GM18499 (cell line): Measurements from ENCODE around the gene MCM7.

ENCODE experiments used
- ATAC-seq: cut with Tn5 transposase; IDR thresholded peaks from one replicate; pipeline ENCODE4 v1.9.1; 2021; ENCODE audit warnings: moderate number of reproducible peaks; ENCODE audit not compliant: insufficient read depth, unreplicated experiment

MCM7 gene

DNA sequence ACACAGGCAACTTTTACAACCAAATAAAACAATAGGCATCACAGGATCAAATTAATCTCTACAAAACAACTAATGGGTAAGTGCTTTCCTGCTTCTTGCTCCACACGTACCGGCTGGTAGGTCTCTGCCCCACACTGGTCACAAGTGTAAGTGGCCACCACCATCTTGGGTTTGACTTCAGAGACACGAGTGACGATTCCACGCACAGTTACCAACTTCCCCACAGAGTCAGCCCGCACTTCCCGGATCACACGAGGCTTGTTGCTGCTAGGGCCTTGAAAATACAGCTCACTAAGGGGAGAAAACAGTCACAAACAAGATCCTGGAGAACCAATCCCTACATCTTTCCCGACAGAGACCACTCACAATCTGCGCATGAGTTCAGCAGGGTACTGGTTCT lies 2.3 kb downstream of the MCM7 start:
- ATAC-seq = no peak

DNA sequence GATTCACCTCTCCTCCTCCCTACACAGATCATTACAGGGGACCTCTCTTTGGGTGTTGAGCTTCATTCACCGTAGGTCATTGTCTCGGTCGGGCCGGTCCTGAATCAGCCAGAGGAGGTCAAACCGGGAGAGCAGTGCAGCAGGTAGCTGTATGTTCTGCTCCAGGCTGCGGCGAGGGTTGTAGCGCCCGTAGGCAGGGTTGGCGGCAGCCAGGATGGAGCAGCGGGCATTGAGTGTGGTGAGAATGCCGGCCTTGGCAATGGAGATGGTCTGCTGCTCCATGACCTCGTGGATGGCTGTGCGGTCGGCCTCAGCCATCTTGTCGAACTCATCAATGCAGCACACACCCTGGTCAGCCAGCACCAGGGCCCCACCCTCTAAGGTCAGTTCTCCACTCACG lies 5.5 kb downstream of the MCM7 start:
- ATAC-seq = no peak

DNA sequence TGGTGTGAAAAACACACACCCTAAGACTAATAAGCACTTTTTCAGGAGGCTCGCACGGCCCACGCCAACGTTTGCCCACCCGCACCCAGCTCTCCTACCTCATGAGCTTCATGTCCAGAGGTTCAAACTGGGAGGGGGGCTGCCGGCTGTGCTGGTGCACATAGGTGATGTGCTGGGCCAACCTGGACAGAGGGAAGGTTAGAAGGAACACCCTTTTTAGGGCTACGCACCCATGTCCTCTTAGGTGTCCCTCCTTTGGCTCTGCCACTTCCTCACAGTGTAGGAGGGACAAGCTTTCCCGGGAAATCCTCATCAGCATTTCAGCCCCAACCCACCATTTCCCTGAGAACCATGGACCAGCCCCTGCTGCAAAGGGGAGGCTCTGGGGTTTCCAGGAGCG lies 5.9 kb downstream of the MCM7 start:
- no peak for ATAC-seq

DNA sequence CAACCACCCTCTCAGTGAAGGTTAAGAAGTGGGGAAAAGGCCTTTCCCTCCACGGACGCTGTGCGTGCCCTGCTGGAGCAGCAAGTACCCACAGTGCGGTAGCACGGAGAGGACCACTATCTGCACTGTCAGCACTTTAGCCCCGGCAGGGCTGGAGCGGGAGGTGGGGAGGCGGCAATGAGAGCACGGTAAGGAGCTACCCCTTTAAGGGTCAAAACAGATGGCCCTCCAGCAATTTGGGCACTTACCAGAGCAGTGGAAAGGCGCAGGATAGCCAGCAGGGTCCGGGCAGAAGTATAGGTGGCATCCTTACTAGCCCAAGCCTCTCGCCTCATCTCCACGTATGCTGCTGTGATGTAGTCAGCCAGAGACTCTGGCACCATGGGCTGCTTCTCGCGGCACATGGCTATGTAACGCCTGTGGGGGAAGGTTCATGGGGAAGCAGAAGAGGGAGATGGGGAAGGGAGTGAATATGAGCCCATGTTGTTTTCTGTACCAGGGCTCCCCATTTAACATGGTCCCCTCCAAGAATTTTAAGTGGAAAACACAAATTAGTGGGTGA lies 7.2 kb downstream of the MCM7 start:
- ATAC-seq = no peak

DNA sequence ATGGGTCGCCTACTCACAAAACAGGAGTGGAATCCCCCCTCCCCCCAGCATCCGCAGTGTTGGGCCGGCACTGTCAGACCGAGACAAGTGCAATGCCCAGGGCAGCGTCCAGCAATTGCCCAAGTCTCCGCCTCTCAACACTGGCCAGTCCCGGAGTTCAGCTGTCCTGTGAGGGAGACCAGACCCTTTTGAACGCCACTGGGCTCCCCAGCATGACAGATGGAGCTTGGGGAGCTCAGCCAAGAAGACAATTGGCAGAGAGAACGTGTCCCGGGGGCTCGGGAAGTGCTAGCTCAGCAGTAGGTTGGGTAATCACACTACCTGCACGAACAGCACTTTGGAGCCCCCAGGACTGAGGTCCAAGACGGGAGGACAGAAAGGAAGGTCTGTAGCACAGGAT lies 7.7 kb downstream of the MCM7 start:
- ATAC-seq = no peak

DNA sequence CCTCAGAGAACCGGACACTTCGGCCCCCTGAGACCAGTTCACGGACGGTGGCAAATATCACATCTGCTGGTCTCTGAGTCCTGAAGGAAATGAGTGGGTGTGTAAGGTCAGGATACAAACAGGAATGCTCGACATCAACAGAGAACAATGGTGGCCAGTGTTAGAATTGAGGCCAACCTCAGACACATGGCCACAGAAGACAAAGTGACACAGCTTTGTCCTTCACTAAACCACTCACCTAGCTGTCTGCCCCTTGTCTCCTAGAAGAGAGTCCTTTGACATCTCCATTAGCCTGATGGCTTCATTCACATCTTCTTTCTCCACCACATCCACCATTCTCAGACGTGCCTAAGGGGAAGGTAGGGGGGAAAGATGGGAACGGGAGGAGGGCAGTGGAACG lies 8.1 kb downstream of the MCM7 start:
- ATAC-seq = no peak

DNA sequence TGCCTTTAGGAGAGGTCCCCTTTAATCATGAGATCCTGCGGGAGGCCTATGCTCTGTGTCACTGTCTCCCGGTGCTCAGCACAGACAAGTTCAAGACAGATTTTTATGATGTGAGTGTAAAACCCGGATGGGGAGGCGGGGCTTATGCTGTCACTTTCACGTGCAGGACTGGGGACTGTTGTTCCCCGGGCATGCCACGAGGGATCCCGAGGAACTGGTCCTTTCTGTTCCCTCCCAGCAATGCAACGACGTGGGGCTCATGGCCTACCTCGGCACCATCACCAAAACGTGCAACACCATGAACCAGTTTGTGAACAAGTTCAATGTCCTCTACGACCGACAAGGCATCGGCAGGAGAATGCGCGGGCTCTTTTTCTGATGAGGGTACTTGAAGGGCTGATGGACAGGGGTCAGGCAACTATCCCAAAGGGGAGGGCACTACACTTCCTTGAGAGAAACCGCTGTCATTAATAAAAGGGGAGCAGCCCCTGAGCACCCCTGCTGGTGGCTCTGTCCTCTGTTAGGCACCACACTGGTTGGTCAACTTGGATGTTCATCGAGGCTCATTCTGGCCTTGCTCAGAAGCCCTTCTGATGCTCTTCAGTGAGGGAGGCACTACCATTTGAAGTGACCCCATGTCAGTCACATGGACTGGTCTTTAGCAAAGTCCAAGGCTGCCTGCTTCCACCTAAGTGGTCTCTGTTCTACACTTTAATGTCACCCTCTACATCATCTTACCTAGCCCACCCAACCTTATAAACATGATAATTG lies 9.6 kb downstream of the MCM7 start:
- ATAC-seq = no peak

DNA sequence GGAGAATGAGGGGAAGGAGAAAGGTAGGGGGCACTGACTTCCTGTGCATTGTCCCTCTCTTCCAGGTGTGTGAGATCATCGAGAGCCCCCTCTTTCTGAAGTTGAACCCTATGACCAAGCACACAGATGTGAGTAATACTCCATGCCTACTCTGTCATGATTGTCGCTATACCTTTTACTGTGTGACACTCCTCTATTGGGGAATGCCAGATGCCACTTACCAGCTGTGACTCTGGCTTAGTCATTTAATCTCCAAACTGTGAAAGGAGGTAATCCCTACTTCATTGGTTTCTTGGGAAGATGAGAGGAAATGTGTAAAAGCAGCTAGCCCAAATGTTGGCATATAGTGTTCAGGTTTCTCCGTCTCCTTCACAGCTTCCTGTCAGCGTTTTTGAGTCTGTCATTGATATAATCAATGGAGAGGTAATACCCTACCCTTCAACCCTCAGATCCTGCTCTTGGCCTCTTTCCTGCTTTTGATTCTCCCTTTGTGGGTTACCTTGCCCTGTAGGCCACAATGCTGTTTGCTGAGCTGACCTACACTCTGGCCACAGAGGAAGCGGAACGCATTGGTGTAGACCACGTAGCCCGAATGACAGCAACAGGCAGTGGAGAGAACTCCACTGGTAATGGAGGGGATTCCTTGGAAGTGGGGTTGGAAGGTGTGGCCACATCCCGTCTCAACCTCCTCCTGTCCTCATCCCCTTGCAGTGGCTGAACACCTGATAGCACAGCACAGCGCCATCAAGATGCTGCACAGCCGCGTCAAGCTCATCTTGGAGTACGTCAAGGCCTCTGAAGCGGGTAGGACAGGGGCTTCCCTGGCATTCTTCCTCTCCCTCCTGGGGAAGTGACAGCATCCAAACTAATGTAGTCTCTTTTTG lies 10.4 kb downstream of the MCM7 start:
- no peak for ATAC-seq

DNA sequence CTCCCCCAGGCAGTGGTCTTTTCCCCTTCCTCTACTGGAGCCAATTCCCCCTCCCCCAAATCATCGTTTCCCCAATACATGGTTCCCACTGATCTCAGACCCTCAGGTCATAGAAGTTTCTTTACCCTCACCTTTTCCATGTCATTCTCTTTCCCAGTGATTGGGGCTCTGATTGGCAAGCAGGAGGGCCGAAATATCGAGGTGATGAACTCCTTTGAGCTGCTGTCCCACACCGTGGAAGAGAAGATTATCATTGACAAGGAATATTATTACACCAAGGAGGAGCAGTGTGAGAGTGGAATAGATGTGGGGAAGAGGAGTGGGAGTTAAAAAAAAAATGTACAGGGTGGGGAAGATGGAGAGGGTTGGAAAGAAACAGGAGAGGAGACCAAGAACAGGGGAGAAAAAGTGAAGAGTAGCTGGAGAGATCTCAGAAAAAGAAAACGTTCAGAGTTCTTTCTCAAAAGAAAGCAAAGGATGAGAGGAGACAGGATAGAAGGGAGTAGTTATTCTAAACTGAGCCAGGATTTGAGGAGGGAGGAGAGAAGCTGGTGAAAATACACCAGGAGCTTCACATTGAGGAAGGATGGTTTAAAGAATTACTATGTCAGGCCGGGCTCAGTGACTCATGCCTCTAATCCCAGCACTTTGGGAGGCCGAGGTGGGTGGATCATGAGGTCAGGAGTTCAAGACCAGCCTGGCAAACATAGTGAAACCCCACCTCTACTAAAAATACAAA lies 11.6 kb downstream of the MCM7 start:
- ATAC-seq = no peak

DNA sequence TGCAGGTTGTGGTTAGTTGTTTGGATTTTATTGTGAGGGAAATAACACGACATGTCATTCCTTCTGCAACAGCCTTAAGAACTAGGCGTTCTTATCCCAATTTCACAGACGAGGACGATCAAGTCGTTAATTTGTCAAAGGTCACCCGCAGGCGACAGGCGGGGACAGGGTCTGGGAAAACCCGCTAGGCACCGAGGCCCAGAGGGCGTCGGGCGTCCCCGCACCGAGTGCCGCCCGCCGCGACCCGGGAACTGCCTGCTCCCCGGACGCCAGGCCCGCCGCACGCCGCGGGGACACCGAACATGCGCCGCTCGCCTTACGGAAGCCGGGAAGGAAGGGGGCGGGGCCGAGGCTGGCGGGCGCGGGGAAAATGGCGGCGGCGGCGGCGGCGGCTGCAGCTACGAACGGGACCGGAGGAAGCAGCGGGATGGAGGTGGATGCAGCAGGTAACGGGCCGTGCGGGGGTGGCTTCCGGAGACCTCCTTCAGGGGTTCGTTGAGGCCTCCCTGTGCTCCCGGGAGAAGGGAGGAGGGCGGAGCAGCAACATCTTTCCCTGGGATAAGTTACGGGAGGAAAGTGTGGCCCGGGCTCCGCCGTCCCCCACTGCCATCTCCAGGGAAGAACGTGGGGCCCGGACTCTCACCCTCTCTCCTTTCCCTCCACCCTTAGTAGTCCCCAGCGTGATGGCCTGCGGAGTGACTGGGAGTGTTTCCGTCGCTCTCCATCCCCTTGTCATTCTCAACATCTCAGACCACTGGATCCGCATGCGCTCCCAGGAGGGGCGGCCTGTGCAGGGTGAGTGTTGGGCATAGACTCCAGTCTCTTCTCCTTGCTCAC lies 12.4 kb downstream of the MCM7 start, which contains the start of gene COPS6:
TSS of gene COPS6 (plus strand) at position 349 of the 837 bp plus-strand sequence. CDS start at position 371, 22 bp downstream.
- ATAC-seq = no peak

DNA sequence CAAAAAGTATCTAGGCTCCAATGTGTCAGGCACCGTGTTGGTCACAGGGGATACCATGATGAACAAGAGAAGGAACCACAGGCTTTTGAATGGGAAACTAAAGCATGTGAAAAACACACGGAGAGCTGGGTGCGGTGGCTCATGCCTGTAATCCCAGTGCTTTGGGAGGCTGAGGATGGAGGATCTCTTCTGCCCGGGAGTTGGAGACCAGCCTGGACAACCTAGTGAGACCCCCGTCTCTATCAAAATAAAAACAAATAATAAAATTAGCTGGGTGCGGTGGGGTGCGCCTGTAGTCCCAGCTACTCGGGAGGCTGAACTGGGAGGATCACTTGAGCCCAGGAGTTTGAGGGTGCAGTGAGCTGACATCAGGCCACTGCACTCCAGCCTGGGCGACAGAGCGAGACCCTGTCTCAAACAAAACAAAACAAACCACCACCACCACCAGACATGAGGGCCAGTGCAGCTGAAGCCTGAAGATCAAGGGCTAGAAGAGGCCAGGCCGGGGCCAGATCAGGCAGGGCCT lies 13.0 kb downstream of the MCM7 start:
- no peak for ATAC-seq

DNA sequence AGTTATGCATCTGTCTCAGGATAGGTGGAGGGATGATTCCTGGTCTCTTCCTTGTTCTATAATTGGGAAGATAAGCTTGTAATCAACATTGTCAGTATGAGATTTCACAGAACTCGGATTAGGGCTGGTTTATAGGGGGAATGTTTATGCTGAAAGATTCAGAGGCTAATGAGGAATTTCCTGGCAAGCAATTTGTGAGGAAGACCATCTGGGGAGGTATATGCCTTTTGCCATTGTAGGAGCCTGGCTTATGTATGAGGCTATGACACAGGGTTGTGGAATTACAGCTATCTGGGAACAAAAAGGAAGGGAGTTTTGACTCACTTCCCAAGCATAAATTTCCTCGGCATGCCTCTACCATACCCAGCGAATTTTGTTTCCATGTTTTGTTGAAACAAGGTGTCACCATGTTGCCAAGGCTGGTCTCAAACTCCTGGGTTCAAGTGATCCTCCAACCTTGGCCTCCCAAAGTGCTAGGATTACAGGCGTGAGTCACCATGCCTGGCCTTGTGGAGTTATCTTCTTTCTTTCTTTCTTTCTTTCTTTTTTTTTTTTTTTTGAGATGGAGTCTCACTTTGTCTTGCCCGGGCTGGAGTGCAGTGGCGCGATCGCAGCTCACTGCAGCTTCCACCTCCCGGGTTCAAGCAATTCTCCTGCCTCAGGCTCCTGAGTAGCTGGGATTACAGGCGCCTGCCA lies 14.0 kb downstream of the MCM7 start:
- no peak for ATAC-seq

DNA sequence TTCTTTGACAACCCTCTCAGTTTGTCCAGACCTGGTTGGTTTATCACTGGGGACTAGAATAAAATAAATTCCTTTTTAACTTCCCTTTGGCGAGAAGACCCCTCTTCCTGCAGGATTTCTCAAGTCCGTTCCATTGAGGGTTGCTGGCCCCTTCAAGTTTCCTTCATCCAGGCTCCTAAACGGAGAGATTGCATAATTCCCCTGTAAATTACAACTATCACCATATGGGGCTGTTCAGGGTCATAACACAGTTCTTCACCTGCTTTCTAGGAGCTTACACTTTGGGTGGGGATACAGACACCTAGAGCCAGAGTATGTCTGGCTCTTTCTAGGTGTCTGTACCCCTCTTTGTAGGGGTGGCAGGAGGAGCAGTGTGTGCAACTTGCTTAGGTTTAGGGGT lies 15.7 kb downstream of the MCM7 start:
- no peak for ATAC-seq

DNA sequence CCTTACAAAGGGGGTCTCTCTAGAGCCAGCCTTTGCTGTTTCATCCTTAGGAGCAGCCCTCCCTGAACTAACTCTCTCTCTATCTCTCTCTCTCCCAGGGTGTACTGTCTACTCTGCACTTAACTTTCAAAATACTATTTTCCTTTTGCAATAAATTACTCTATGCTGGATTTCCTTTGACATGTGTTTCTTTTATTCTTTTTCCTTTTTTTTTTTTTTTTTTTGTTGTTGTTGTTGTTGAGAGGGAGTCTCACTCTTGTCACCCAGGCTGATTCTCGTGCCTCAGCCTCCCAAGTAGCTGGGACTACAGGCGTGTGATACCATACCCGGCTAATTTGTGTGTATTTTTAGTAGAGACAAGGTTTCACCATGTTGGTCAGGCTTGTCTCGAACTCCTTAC lies 18.2 kb downstream of the MCM7 start:
- no peak for ATAC-seq

DNA sequence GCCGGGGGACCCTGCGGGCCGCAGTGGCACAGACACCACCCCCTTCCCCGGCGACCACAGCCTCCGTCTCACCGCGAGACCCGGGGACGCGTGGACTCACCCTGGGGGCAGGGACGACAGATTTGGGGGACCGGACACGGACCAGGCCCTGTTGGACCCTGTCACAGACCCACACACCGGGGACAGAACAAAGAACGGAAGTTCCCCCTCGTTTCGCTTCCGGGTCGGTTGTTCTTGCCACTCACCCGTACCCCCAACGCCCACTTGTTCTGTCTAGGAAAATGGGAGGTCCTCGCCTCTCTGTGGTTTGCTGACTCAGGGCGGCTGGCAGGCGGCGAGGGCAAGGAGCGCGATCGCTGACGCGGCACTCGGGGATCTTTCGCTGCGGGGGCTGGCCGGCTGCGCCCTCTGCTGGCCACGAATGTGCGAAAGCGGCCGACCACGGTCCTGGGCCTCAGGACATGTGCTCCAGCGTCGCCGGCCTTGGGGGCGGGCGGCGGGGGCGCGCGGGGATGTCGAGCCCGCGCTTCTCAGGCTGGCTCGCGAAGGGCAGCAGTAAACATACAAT lies 19.6 kb downstream of the MCM7 start, which contains the start of gene ZNF3:
TSS of gene ZNF3 (minus strand) at position 189 of the 568 bp plus-strand sequence. CDS start 4,366 bp downstream, outside the sequence.
- peak; percentile 46 for ATAC-seq

DNA sequence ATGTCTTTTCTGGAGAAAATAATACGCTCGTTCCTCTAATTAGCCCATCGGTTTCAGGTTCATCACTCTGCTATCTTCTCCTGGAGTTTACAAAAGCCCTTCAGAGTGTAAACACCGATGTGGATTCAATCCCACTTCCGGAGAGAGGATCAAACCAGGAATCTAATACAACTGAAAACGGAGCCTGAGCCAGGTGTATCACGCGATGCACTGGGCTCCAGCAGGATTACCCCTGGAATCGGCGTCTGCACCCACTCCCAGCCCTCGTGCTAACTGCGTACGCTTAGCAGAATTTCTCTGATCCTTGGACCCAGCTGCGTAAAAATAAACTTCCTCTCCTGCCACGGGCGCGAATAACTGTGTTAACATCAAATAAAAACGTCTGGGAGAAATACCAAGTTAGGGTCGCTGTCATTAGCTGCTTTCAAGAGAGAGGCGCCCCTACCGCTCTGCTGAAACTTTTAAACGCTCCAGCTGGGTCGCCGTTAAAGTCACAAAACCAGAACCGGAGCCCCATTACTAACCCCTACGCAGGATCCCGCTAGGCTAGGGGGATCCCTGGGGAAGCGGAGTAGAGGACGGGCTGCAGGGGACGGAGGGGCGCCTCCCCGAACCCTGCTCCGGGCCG lies 20.2 kb downstream of the MCM7 start:
- ATAC-seq = no peak

DNA sequence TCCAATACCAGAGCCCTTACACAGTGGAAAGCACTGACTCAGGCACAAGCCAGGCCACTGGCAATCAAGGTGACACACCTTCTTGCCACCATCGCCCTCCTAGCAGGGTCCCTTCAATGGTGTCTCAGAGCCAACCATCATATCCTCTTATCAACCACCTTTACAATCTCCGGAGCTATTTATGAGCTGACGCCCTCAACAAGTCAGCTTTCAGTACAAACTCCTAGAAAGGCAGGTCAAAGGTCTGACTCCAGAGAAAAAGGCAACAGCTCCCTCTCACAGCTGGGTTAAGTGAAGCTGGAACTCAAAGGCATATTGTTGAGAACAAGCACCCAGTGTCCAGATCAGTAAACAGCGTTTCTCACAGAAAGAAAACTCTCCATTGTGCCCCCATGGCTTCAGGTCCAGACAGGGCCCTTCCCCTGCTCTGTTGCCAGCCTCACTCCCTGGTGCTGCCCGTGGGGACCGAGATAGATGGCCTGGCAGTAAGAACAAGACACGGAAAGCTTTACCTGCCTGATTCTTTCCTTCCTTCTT lies 22.1 kb downstream of the MCM7 start:
- ATAC-seq = no peak

DNA sequence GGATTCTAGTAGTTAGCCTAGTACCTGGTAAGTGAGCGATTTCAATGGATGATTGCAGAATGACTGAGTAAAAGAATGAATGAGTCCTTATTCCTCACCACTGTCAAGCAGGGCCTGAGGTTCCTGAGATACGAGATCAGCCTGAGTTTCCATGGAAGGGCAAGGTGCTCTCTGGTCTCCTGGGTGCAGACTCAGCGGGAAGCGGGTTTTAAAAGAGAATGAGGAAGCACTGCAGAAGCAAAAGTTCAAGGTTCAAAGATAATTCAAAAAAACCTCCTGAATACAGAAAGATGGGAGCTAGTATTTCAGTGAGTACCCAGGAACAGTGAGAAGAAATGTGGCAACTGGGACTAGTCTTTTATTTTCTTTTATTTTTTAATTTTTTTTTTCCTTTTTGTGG lies 24.0 kb downstream of the MCM7 start:
- ATAC-seq = no peak
